Activated B cell treated with CpG ODN at 0.5 μM for 24 hours (primary cell): ENCODE results near the gene TMEM184B. TPM values are rescaled to one million over a fixed set of nuclear protein-coding genes. Genes with fewer than 3 reads are reported as not detected.
A peak's percentile ranks its signal among the peaks of the same experiment; 100 is the strongest.

ENCODE experiments used
- ATAC-seq: fragments of 200-7000 bp; cut with Tn5 transposase; one replicate; pipeline ENCODE4 v1.10.0; 2021; ENCODE audit warnings: low read depth, mild to moderate bottlenecking, moderate library complexity
- CTCF ChIA-PET: fragments of 350-600 bp; sonication (Branson Sonifier 250); formaldehyde crosslinking; loops from one replicate; lab custom pipeline; 2021; ENCODE audit warnings: antibody characterized with exemption; lab: Charles Lee
- POLR2A ChIA-PET: fragments of 350-600 bp; sonication (Branson Sonifier 250); formaldehyde crosslinking; loops from one replicate; lab custom pipeline; 2021; ENCODE audit warnings: antibody characterized with exemption; lab: Charles Lee
- DNase-seq: peaks from one replicate; pipeline ENCODE4 v3.0.0; 2022
- H3K27ac Mint-ChIP-seq: one replicate; pipeline ENCODE4 v1.8.0; 2020; ENCODE audit warnings: mixed read lengths
- H3K27me3 Mint-ChIP-seq: one replicate; pipeline ENCODE4 v1.8.0; 2021; ENCODE audit warnings: mixed read lengths
- H3K36me3 Mint-ChIP-seq: one replicate; pipeline ENCODE4 v1.8.0; 2021; ENCODE audit warnings: low read depth, mixed read lengths
- H3K4me1 Mint-ChIP-seq: one replicate; pipeline ENCODE4 v1.8.0; 2021; ENCODE audit warnings: mixed read lengths
- H3K4me3 Mint-ChIP-seq: one replicate; pipeline ENCODE4 v1.8.0; 2020; ENCODE audit warnings: mild to moderate bottlenecking, mixed read lengths
- H3K9me3 Mint-ChIP-seq: one replicate; pipeline ENCODE4 v1.8.0; 2020; ENCODE audit warnings: mixed read lengths
- CTCF ChIP-seq: fragments of 200-600 bp; IDR thresholded peaks from one replicate; pipeline ENCODE4 v1.8.0; 2022; ENCODE audit warnings: antibody characterized with exemption, mild to moderate bottlenecking
- intact Hi-C: fragments of 100-400 bp; cut with micrococcal nuclease; formaldehyde crosslinking; loops from one replicate; pipeline ENCODE4 v1.15.1; 2024
- total RNA-seq: library from RNA; stranded (reverse); gene quantifications from 2 replicates; pipeline ENCODE4 v1.2.3, GENCODE V29; 2022

Gene TMEM184B
- total RNA-seq, 1 donor from 2014 or later, result 24.0 TPM

GRCh38 chr22:38260761-38261681, 11.8 kb downstream of the TMEM184B start:
- no peaks in the 10 kb centered on the region for H3K36me3 Mint-ChIP-seq
- ChIA-PET POLR2A (interaction anchor here (1.0 to 2.1 kb wide), 5 partner anchors 10 to 137 kb away, joined by 3 to 15 read pairs (median 6); partner anchors contain the start of gene TMEM184B), CTCF (interaction anchor here (0.8 to 2.8 kb wide), 4 partner anchors 11 to 311 kb away, joined by 3 to 13 read pairs (median 6); partner anchors contain the start of gene TMEM184B)
- H3K27me3 Mint-ChIP-seq, result no peaks in the 10 kb centered on the region
- peak overlapping the region; percentile 68 for H3K4me3 Mint-ChIP-seq
- ATAC-seq (peak; percentile 36), DNase-seq (no peak)
- H3K27ac Mint-ChIP-seq, result peak overlapping the region; percentile 92
- TF ChIP-seq CTCF, result no peak
- intact Hi-C loops, result loop anchor here (1.0 to 5.0 kb wide), 3 partner anchors 12 to 59 kb away; partner anchors contain the start of genes MAFF and TMEM184B
- no peaks in the 10 kb centered on the region for H3K9me3 Mint-ChIP-seq
- H3K4me1 Mint-ChIP-seq, result peaks cover 35% of the 10 kb centered on the region

GRCh38 chr22:38259370-38259769, 13.4 kb downstream of the TMEM184B start:
- intact Hi-C loops, result no loop called here
- H3K27ac Mint-ChIP-seq, result peak overlapping the region; percentile 54
- POLR2A ChIA-PET, result interaction anchor here (0.6 to 2.1 kb wide), 4 partner anchors 12 to 484 kb away, joined by 3 to 15 read pairs (median 6); partner anchors contain the start of gene TMEM184B
- H3K4me3 Mint-ChIP-seq, result no peak overlapping the region
- CTCF ChIA-PET, result no interaction called here
- DNase-seq (no peak), ATAC-seq (no peak)
- no peak for TF ChIP-seq CTCF
- H3K4me1 Mint-ChIP-seq, result peaks cover 35% of the 10 kb centered on the region
- no peaks in the 10 kb centered on the region for H3K27me3 Mint-ChIP-seq
- no peaks in the 10 kb centered on the region for H3K36me3 Mint-ChIP-seq
- H3K9me3 Mint-ChIP-seq, result no peaks in the 10 kb centered on the region

GRCh38 chr22:38258895-38259294, 13.9 kb downstream of the TMEM184B start:
- CTCF ChIA-PET, result no interaction called here
- H3K4me1 Mint-ChIP-seq, result peaks cover 35% of the 10 kb centered on the region

GRCh38 chr22:38257650-38258250, 15.1 kb downstream of the TMEM184B start:
- intact Hi-C loops, result no loop called here
- TF ChIP-seq CTCF, result no peak
- Mint-ChIP-seq H3K27me3 (no peaks in the 10 kb centered on the region), H3K4me3 (no peak overlapping the region), H3K9me3 (no peaks in the 10 kb centered on the region), H3K27ac (no peak overlapping the region), H3K36me3 (no peaks in the 10 kb centered on the region), H3K4me1 (peaks cover 35% of the 10 kb centered on the region)
- no peak for DNase-seq
- CTCF ChIA-PET, result interaction anchor here (1.0 kb wide), 1 partner anchor 101 kb away, joined by 3 read pairs; no protein-coding TSS in a partner anchor
- ATAC-seq, result no peak
- POLR2A ChIA-PET, result interaction anchor here (0.7 kb wide), 1 partner anchor 204 kb away, joined by 7 read pairs; no protein-coding TSS in a partner anchor

More at GRCh38 chr22:38258895-38259294, 13.9 kb downstream of the TMEM184B start:
- Mint-ChIP-seq H3K27me3 (no peaks in the 10 kb centered on the region), H3K36me3 (no peaks in the 10 kb centered on the region), H3K27ac (no peak overlapping the region), H3K9me3 (no peaks in the 10 kb centered on the region), H3K4me3 (no peak overlapping the region)
- POLR2A ChIA-PET, result interaction anchor here (0.9 to 2.1 kb wide), 2 partner anchors 12 to 46 kb away, joined by 4 to 15 read pairs; partner anchors contain the start of gene TMEM184B
- DNase-seq, result no peak
- intact Hi-C loops, result no loop called here
- ATAC-seq, result no peak
- TF ChIP-seq CTCF, result no peak
